C4-2B (cell line): ENCODE results near the gene AK5.
"Not testable (repeated sequence)": the region's sequence is repeated elsewhere in the genome, so short reads cannot be mapped to it uniquely, and the experiment has no call there.

ENCODE experiments used
- H3K27ac ChIP-seq: fragments of 450-650 bp; 2 replicates; pipeline ENCODE4 v1.5.1; 2017
- ZFX ChIP-seq: fragments of 450-650 bp; IDR thresholded peaks from 2 replicates; pipeline ENCODE4 v1.6.1; 2017
- TF ChIP-seq, protein P1 (sequence below): fragments of 450-650 bp; conservative IDR thresholded peaks from 2 replicates; pipeline ENCODE4 v1.5.1; 2017; ENCODE audit warnings: mild to moderate bottlenecking

Gene AK5

DNA sequence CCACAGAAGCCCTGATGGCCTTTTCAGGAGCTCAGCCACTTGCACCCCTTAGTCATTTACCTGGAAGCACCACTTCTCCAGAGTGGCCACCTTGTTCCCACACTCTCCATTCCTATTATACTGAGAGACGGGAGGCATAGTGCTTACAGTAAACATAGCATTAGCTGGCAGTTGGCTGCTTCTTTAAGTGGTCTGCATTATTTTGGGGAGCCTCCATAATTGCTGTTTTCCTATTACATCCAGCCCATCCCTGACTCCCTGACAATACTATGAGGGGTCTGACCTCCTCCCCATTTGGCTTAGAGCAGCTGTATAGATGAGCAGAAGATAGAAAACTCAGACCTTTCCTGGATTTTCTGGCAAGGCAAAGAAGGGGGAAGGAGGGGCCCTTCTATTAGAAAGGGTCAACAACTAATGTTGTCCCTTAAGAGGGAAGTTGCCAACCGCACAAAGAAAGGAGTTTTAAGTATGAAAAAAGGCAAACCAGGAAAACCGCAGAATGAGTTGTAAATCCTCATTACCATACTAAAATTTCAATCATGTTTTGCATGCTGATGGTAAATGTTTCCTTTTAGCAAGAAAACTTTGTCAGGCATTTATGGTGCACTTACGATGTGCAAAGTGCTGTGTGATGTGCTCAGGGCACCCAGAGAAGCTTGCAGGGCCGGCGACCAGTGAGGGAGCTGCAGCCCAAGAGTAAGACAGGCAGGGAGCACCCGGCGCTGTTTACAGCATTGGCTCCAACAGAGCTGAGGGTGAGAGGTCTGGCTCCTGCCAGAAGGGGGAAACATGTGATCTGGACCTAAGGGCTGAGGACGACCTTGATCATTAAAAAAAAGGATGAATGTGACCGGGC lies 233.3 kb downstream of the AK5 start:
- TF ChIP-seq, protein P1, sequence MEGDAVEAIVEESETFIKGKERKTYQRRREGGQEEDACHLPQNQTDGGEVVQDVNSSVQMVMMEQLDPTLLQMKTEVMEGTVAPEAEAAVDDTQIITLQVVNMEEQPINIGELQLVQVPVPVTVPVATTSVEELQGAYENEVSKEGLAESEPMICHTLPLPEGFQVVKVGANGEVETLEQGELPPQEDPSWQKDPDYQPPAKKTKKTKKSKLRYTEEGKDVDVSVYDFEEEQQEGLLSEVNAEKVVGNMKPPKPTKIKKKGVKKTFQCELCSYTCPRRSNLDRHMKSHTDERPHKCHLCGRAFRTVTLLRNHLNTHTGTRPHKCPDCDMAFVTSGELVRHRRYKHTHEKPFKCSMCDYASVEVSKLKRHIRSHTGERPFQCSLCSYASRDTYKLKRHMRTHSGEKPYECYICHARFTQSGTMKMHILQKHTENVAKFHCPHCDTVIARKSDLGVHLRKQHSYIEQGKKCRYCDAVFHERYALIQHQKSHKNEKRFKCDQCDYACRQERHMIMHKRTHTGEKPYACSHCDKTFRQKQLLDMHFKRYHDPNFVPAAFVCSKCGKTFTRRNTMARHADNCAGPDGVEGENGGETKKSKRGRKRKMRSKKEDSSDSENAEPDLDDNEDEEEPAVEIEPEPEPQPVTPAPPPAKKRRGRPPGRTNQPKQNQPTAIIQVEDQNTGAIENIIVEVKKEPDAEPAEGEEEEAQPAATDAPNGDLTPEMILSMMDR = no peak
- TF ChIP-seq ZFX = no peak

DNA sequence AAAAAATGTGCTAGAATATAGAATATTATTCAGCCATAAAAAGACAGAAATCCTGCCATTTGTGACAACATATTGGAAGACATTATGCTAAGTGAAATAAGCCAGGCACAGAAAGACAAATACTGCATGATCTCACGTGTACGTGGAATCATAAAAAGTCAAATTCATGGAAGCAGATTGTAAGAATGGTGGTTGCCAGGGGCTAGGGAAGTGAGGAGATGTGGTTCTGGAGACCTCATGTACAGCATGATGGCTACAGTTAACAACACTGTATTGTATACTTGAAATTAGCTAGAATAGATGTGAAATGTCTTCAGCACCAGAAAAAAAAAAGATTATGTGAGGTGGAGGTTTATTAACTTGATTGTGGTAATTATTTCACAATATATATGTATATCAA lies 234.3 kb downstream of the AK5 start:
- H3K27ac ChIP-seq = no peak overlapping the region
- TF ChIP-seq, protein P1 = no peak
- no peak for TF ChIP-seq ZFX

More for the DNA sequence above, 233.3 kb downstream of the AK5 start:
- H3K27ac ChIP-seq = no peak overlapping the region

DNA sequence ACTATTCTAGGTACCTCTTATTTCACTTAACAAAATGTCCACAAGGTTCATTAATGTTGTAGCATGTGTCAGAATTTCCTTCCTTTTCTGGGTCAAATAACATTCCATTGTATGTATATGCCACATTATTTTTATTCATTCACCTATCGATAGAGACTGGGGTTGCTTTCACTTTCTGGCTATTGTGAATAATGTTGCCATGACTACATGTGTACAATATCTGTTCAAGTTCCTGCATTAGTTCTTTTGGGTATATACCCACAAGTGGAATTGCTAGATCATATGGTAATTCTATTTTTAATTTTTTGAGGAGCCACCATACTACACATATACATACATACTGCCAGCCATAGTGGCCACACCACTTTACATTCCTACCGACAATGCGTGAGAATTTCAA lies 242.2 kb downstream of the AK5 start:
- H3K27ac ChIP-seq = no peak overlapping the region
- TF ChIP-seq, protein P1 = no peak
- TF ChIP-seq ZFX = no peak

DNA sequence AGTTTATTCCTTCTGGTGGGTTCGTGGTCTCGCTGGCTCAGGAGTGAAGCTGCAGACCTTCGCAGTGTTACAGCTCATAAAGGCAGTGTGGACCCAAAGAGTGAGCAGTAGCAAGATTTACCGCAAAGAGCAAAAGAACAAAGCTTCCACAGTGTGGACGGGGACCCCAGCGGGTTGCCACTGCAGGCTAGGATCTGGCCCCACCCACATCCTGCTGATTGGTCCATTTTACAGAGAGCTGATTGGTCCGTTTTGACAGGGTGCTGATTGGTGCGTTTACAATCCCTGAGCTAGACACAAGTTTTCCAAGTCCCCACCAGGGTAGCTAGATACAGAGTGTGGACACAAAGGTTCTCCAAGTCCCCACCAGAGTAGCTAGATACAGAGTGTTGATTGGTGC lies 249.3 kb downstream of the AK5 start:
- H3K27ac ChIP-seq = not testable (repeated sequence)

DNA sequence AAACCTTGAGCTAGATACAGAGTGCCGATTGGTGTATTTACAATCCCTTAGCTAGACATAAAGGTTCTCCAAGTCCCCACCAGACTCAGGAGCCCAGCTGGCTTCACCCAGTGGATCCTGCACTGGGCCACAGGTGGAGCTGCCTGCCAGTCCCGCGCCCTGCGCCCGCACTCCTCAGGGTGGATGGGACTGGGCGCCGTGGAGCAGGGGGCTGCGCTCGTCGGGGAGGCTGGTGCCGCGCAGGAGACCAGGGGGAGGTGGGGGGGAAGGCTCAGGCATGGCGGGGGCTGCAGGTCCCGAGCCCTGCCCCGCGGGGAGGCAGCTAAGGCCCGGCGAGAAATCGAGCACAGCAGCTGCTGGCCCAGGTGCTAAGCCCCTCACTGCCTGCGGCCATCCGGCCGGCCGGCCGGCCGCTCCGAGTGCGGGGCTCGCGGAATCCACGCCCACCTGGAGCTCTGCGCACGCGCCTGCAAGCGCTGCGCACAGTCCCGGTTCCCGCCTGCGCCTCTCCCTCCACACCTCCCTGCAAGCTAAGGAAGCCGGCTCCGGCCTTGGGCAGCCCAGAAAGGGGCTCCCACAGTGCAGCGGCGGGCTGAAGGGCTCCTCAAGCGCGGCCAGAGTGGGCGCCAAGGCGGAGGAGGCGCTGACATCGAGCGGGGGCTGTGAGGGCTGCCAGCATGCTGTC lies 249.9 kb downstream of the AK5 start:
- H3K27ac ChIP-seq = not testable (repeated sequence)

DNA sequence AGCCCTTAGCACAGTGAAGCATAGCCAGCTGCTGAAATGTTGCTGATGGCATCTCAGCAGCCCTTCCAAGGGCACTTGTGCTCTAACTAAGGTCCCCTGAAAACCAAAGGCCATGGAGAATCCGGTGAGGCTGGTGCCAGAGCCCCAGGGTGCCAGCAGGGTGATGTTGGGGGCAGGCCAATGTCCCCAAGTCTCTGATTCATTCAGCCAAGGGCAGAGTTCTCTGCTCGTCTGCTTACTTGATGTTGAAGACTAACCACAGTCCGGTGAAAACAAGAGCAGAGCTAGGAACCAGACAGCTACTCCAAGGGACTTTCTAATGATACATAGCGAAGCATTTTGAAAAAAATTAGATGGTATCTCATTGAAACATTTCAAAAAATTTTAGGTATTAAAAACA lies 250.8 kb downstream of the AK5 start:
- no peak overlapping the region for H3K27ac ChIP-seq
- TF ChIP-seq ZFX = no peak
- TF ChIP-seq, protein P1 = no peak

DNA sequence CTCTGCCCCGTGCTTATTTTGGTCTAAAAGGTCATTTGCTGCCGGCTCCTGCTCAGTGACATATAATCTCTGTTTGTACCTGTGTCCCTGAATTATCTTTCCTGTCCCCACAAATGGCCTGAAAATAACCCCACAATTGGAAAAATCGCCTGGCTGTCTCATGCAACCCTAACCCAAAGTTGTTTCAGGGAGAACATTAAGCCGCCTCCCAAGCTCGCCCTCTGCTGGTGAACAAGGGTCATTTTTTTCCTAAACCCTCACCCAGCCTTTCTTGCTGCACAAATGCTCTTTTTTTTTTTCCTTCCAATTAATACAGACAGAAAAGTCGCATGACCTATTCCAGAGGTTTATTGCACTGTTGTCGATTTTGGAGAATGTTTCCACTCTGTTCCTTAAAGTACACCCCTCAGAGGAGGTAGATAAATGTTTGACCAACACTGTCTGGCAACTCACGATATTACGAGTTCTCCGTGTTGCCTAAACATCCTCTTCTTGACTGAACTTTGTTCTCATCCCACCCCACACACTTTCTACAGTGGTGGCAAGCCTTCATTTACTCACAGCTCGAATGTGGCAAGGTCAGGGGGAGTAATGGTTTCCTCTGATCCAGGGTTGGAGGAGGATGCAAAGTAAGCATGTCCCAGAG lies 252.0 kb downstream of the AK5 start:
- peak overlapping the region; percentile 22 for H3K27ac ChIP-seq
- TF ChIP-seq ZFX = no peak
- TF ChIP-seq, protein P1 = peak; percentile 94

DNA sequence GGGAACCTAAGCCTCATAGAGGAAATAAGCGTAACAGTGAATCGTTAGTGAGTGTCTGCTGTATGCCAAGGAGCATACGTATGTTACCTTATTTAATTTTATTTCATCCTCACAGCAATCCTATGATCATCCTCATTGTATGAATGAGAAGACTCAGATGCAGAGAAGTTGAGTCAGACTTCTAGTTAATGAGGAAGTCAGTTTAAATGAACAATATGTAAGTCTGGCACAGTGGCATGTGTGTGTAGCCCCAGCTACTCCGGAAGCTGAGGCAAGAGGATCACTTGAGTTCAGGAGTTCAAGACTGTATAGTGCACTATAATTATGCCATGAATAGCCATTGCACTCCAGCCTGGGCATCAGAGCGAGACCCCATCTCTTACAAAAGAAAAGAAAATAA lies 252.6 kb downstream of the AK5 start:
- H3K27ac ChIP-seq = no peak overlapping the region
- TF ChIP-seq, protein P1 = no peak
- TF ChIP-seq ZFX = no peak
